Measurements from ENCODE around the gene APCDD1L. TPM values are rescaled to one million over a fixed set of nuclear protein-coding genes. Genes with fewer than 3 reads are reported as not detected.

APCDD1L gene
- total RNA-seq, 1 donor = 16.3 TPM

- no peak overlapping the region for H2AFZ ChIP-seq (ENCODE audit: low read length)
- peaks cover 24% of the 10 kb centered on the region for H3K36me3 ChIP-seq (ENCODE audit: insufficient read depth, low read length)
- no peak overlapping the region for H3K4me3 ChIP-seq (ENCODE audit: insufficient read depth, low read length)
- TF ChIP-seq CTCF (IDR thresholded peaks at IDR 0.05; ENCODE audit: extremely low read depth, low read depth, low read length) = no peak
- no peak overlapping the region for H3K4me2 ChIP-seq (ENCODE audit: insufficient read depth, low read length)
- H3K27me3 ChIP-seq (ENCODE audit: insufficient read depth, low read length) = no peaks in the 10 kb centered on the region
- peaks cover 1% of the 10 kb centered on the region for H3K4me1 ChIP-seq (ENCODE audit: insufficient read depth, low read length)
- H3K9me3 ChIP-seq (ENCODE audit: low read depth, low read length) = no peaks in the 10 kb centered on the region
- peaks cover 26% of the 10 kb centered on the region for H4K20me1 ChIP-seq (ENCODE audit: insufficient read depth, low read length)
- no peak for DNase-seq (ENCODE audit: insufficient read length, low spot score, missing footprints)
- H3K79me2 ChIP-seq (ENCODE audit: insufficient read depth, low read length) = peaks cover 85% of the 10 kb centered on the region
- H3K27ac ChIP-seq (ENCODE audit: low read depth, low read length) = peak overlapping the region; percentile 1
These were observed 76.0 kb downstream of the APCDD1L start for GRCh38 chr20:58438970-58439808.

GRCh38 chr20:58436868-58437645 is 78.1 kb downstream of the APCDD1L start:
- Histone ChIP-seq H2AFZ (ENCODE audit: low read length) (no peak overlapping the region), H3K4me3 (ENCODE audit: insufficient read depth, low read length) (no peak overlapping the region), H4K20me1 (ENCODE audit: insufficient read depth, low read length) (peaks cover 39% of the 10 kb centered on the region), H3K27ac (ENCODE audit: low read depth, low read length) (no peak overlapping the region), H3K27me3 (ENCODE audit: insufficient read depth, low read length) (no peaks in the 10 kb centered on the region), H3K4me2 (ENCODE audit: insufficient read depth, low read length) (no peak overlapping the region), H3K36me3 (ENCODE audit: insufficient read depth, low read length) (peaks cover 20% of the 10 kb centered on the region), H3K79me2 (ENCODE audit: insufficient read depth, low read length) (peaks cover 93% of the 10 kb centered on the region), H3K9me3 (ENCODE audit: low read depth, low read length) (no peaks in the 10 kb centered on the region), H3K4me1 (ENCODE audit: insufficient read depth, low read length) (peaks cover 13% of the 10 kb centered on the region)
- DNase-seq (ENCODE audit: insufficient read length, low spot score, missing footprints) = no peak
- no peak for TF ChIP-seq CTCF (IDR thresholded peaks at IDR 0.05; ENCODE audit: extremely low read depth, low read depth, low read length)

GRCh38 chr20:58435237-58435636 is 80.0 kb downstream of the APCDD1L start:
- H3K36me3 ChIP-seq (ENCODE audit: insufficient read depth, low read length) = peaks cover 17% of the 10 kb centered on the region
- no peak for TF ChIP-seq CTCF (IDR thresholded peaks at IDR 0.05; ENCODE audit: extremely low read depth, low read depth, low read length)

GRCh38 chr20:58434326-58434725 is 80.9 kb downstream of the APCDD1L start:
- peaks cover 49% of the 10 kb centered on the region for H4K20me1 ChIP-seq (ENCODE audit: insufficient read depth, low read length)

More at GRCh38 chr20:58435237-58435636, 80.0 kb downstream of the APCDD1L start:
- H4K20me1 ChIP-seq (ENCODE audit: insufficient read depth, low read length) = peaks cover 48% of the 10 kb centered on the region
- peaks cover 95% of the 10 kb centered on the region for H3K79me2 ChIP-seq (ENCODE audit: insufficient read depth, low read length)
- no peak for DNase-seq (ENCODE audit: insufficient read length, low spot score, missing footprints)
- no peaks in the 10 kb centered on the region for H3K27me3 ChIP-seq (ENCODE audit: insufficient read depth, low read length)
- no peak overlapping the region for H3K4me3 ChIP-seq (ENCODE audit: insufficient read depth, low read length)
- no peak overlapping the region for H3K4me2 ChIP-seq (ENCODE audit: insufficient read depth, low read length)
- peaks cover 27% of the 10 kb centered on the region for H3K4me1 ChIP-seq (ENCODE audit: insufficient read depth, low read length)
- H2AFZ ChIP-seq (ENCODE audit: low read length) = no peak overlapping the region
- no peaks in the 10 kb centered on the region for H3K9me3 ChIP-seq (ENCODE audit: low read depth, low read length)
- no peak overlapping the region for H3K27ac ChIP-seq (ENCODE audit: low read depth, low read length)

More at GRCh38 chr20:58434326-58434725, 80.9 kb downstream of the APCDD1L start:
- Histone ChIP-seq H3K4me2 (ENCODE audit: insufficient read depth, low read length) (no peak overlapping the region), H3K27ac (ENCODE audit: low read depth, low read length) (peak overlapping the region; percentile 40), H3K4me1 (ENCODE audit: insufficient read depth, low read length) (peaks cover 27% of the 10 kb centered on the region), H3K4me3 (ENCODE audit: insufficient read depth, low read length) (no peak overlapping the region), H3K36me3 (ENCODE audit: insufficient read depth, low read length) (peaks cover 12% of the 10 kb centered on the region), H2AFZ (ENCODE audit: low read length) (no peak overlapping the region), H3K79me2 (ENCODE audit: insufficient read depth, low read length) (peaks cover 94% of the 10 kb centered on the region), H3K9me3 (ENCODE audit: low read depth, low read length) (no peaks in the 10 kb centered on the region), H3K27me3 (ENCODE audit: insufficient read depth, low read length) (no peaks in the 10 kb centered on the region)
- TF ChIP-seq CTCF (IDR thresholded peaks at IDR 0.05; ENCODE audit: extremely low read depth, low read depth, low read length) = no peak
- no peak for DNase-seq (ENCODE audit: insufficient read length, low spot score, missing footprints)

Measured in osteoblast (primary cell).